Stomach (tissue), 4 donors: ENCODE data around the gene SLC16A2.

Source experiments
- CTCF ChIP-seq, 7 experiments: fragments of 450-650 bp in 4 of 7; fragments of 200-600 bp in 3 of 7; sonication (generic) in 3 of 7; IDR thresholded peaks; one replicate each; pipeline ENCODE4 v1.5.1; 2016 to 2019; ENCODE audit warnings: antibody characterized with exemption in 7 of 7, control low read depth in 2 of 7, mild to moderate bottlenecking in 1 of 7
- POLR2A ChIP-seq, 4 donors: fragments of 450-650 bp; IDR thresholded peaks; one replicate each; pipeline ENCODE4 v1.6.1; 2016; ENCODE audit warnings: antibody characterized with exemption in 4 of 4, control low read depth in 2 of 4, mild to moderate bottlenecking in 1 of 4, moderate library complexity in 1 of 4
- POLR2AphosphoS5 ChIP-seq, 3 donors: sonication (generic); formaldehyde crosslinking; IDR thresholded peaks; one replicate each; pipeline ENCODE4 v1.6.1; 2016; ENCODE audit warnings: antibody characterized with exemption in 3 of 3

- TF ChIP-seq CTCF (IDR thresholded peaks at IDR 0.05) (no peak), POLR2A (IDR thresholded peaks at IDR 0.05) (no peak), POLR2AphosphoS5 (IDR thresholded peaks at IDR 0.05) (no peak)
These were observed 99.0 kb downstream of the SLC16A2 start for GRCh38 chrX:74520291-74520690.
